Ectodermal cell (in vitro differentiated cells): ENCODE data around the gene SYT14.
"Not testable (repeated sequence)": the region's sequence is repeated elsewhere in the genome, so short reads cannot be mapped to it uniquely, and the experiment has no call there.

ENCODE experiments used
- H3K27ac ChIP-seq: 2 replicates; pipeline ENCODE4 v1.7.0; 2013; ENCODE audit warnings: mild to moderate bottlenecking, low read depth, low read length; ENCODE audit not compliant: insufficient read depth, poor library complexity, severe bottlenecking
- H3K27me3 ChIP-seq: 2 replicates; pipeline ENCODE4 v1.7.0; 2013; ENCODE audit warnings: mild to moderate bottlenecking, low read length; ENCODE audit not compliant: insufficient read depth, control insufficient read depth, poor library complexity, severe bottlenecking
- H3K36me3 ChIP-seq: one replicate; pipeline ENCODE4 v1.7.0; 2013; ENCODE audit warnings: low read length; ENCODE audit not compliant: control insufficient read depth, insufficient read depth
- H3K4me1 ChIP-seq: one replicate; pipeline ENCODE4 v1.7.0; 2013; ENCODE audit warnings: low read length; ENCODE audit not compliant: control insufficient read depth, insufficient read depth
- H3K4me3 ChIP-seq: 2 replicates; pipeline ENCODE4 v1.7.0; 2013; ENCODE audit warnings: low read depth, low read length, control low read depth; ENCODE audit not compliant: insufficient read depth
- H3K9me3 ChIP-seq: 2 replicates; pipeline ENCODE4 v1.7.0; 2013; ENCODE audit warnings: mild to moderate bottlenecking, low read length, moderate library complexity; ENCODE audit not compliant: control insufficient read depth
- WGBS, 2 experiments: methylation state at CpG; one replicate each; pipeline ENCODE4 v1.1.7; 2013; ENCODE audit warnings: missing lambda C conversion rate in 2 of 2; 5-methylcytosine and 5-hydroxymethylcytosine counted together

SYT14 gene

GRCh38 chr1:210092366-210092765 lies 154.3 kb downstream of the SYT14 start:
- no peaks in the 10 kb centered on the region for H3K36me3 ChIP-seq
- no peak overlapping the region for H3K4me3 ChIP-seq
- H3K4me1 ChIP-seq: no peaks in the 10 kb centered on the region
- no peak overlapping the region for H3K27ac ChIP-seq
- 94 to 100% methylated on average over 1 to 3 of the region's 3 CpGs for WGBS, 2 experiments
- H3K27me3 ChIP-seq: no peaks in the 10 kb centered on the region
- no peaks in the 10 kb centered on the region for H3K9me3 ChIP-seq

GRCh38 chr1:210093461-210093860 lies 155.4 kb downstream of the SYT14 start:
- no peaks in the 10 kb centered on the region for H3K36me3 ChIP-seq
- WGBS, 2 experiments: 96 to 98% methylated on average over 3 of the region's 3 CpGs
- no peaks in the 10 kb centered on the region for H3K4me1 ChIP-seq
- no peaks in the 10 kb centered on the region for H3K9me3 ChIP-seq
- no peaks in the 10 kb centered on the region for H3K27me3 ChIP-seq
- H3K27ac ChIP-seq: no peak overlapping the region
- no peak overlapping the region for H3K4me3 ChIP-seq

GRCh38 chr1:210098356-210098755 lies 160.3 kb downstream of the SYT14 start:
- Histone ChIP-seq H3K4me3 (no peak overlapping the region), H3K27ac (no peak overlapping the region), H3K9me3 (no peaks in the 10 kb centered on the region), H3K36me3 (no peaks in the 10 kb centered on the region), H3K27me3 (no peaks in the 10 kb centered on the region), H3K4me1 (no peaks in the 10 kb centered on the region)
- 65 to 100% methylated on average over 2 to 3 of the region's 3 CpGs for WGBS, 2 experiments

- H3K36me3 ChIP-seq: no peaks in the 10 kb centered on the region
- 93 to 100% methylated on average over 1 of the region's 1 CpG for WGBS, 2 experiments
- H3K4me3 ChIP-seq: no peak overlapping the region
- H3K4me1 ChIP-seq: no peaks in the 10 kb centered on the region
- H3K27me3 ChIP-seq: no peaks in the 10 kb centered on the region
- H3K9me3 ChIP-seq: no peaks in the 10 kb centered on the region
- no peak overlapping the region for H3K27ac ChIP-seq
Observed at GRCh38 chr1:210099921-210100320, 161.9 kb downstream of the SYT14 start.

GRCh38 chr1:210104103-210104502 lies 166.1 kb downstream of the SYT14 start:
- no peaks in the 10 kb centered on the region for H3K4me1 ChIP-seq
- H3K27me3 ChIP-seq: no peaks in the 10 kb centered on the region
- 88 to 94% methylated on average over 2 of the region's 2 CpGs for WGBS, 2 experiments
- no peaks in the 10 kb centered on the region for H3K36me3 ChIP-seq
- H3K9me3 ChIP-seq: no peaks in the 10 kb centered on the region
- no peak overlapping the region for H3K27ac ChIP-seq
- H3K4me3 ChIP-seq: no peak overlapping the region

GRCh38 chr1:210112906-210113305 lies 174.9 kb downstream of the SYT14 start:
- not testable (repeated sequence) for H3K36me3 ChIP-seq, H3K4me1 ChIP-seq, H3K4me3 ChIP-seq, H3K27me3 ChIP-seq, H3K27ac ChIP-seq, H3K9me3 ChIP-seq
- 81 to 86% methylated on average over 9 of the region's 9 CpGs for WGBS, 2 experiments

- H3K9me3 ChIP-seq: no peaks in the 10 kb centered on the region
- H3K4me1 ChIP-seq: no peaks in the 10 kb centered on the region
- H3K4me3 ChIP-seq: no peak overlapping the region
- H3K27me3 ChIP-seq: no peaks in the 10 kb centered on the region
- H3K36me3 ChIP-seq: no peaks in the 10 kb centered on the region
- H3K27ac ChIP-seq: no peak overlapping the region
Observed at GRCh38 chr1:210117198-210117597, 179.2 kb downstream of the SYT14 start.

GRCh38 chr1:210117681-210118170 lies 179.7 kb downstream of the SYT14 start:
- Histone ChIP-seq H3K4me1 (no peaks in the 10 kb centered on the region), H3K27ac (no peak overlapping the region), H3K36me3 (no peaks in the 10 kb centered on the region), H3K9me3 (no peaks in the 10 kb centered on the region), H3K27me3 (no peaks in the 10 kb centered on the region), H3K4me3 (no peak overlapping the region)

- no peaks in the 10 kb centered on the region for H3K9me3 ChIP-seq
- no peaks in the 10 kb centered on the region for H3K36me3 ChIP-seq
- H3K4me1 ChIP-seq: no peaks in the 10 kb centered on the region
- H3K4me3 ChIP-seq: no peak overlapping the region
- H3K27me3 ChIP-seq: no peaks in the 10 kb centered on the region
- no peak overlapping the region for H3K27ac ChIP-seq
- 83 to 87% methylated on average over 1 of the region's 1 CpG for WGBS, 2 experiments
Observed at GRCh38 chr1:210123383-210123782, 185.4 kb downstream of the SYT14 start.

- Histone ChIP-seq H3K4me1 (no peaks in the 10 kb centered on the region), H3K4me3 (no peak overlapping the region), H3K27ac (no peak overlapping the region), H3K27me3 (no peaks in the 10 kb centered on the region), H3K9me3 (no peaks in the 10 kb centered on the region), H3K36me3 (no peaks in the 10 kb centered on the region)
- WGBS, 2 experiments: 86 to 88% methylated on average over 2 of the region's 2 CpGs
Observed at GRCh38 chr1:210123924-210124589, 186.0 kb downstream of the SYT14 start.

- no peaks in the 10 kb centered on the region for H3K4me1 ChIP-seq
- no peak overlapping the region for H3K27ac ChIP-seq
- 80 to 88% methylated on average over 2 of the region's 2 CpGs for WGBS, 2 experiments
Observed at GRCh38 chr1:210124736-210125135, 186.7 kb downstream of the SYT14 start.

More at GRCh38 chr1:210124736-210125135, 186.7 kb downstream of the SYT14 start:
- Histone ChIP-seq H3K36me3 (no peaks in the 10 kb centered on the region), H3K27me3 (no peaks in the 10 kb centered on the region), H3K9me3 (no peaks in the 10 kb centered on the region), H3K4me3 (no peak overlapping the region)
